GM21367 (cell line): ENCODE data around the gene TIGD6.
A peak's percentile ranks its signal among the peaks of the same experiment; 100 is the strongest.

Source experiments
- ATAC-seq: cut with Tn5 transposase; IDR thresholded peaks from one replicate; pipeline ENCODE4 v1.9.1; 2021; ENCODE audit not compliant: unreplicated experiment

Gene TIGD6

DNA sequence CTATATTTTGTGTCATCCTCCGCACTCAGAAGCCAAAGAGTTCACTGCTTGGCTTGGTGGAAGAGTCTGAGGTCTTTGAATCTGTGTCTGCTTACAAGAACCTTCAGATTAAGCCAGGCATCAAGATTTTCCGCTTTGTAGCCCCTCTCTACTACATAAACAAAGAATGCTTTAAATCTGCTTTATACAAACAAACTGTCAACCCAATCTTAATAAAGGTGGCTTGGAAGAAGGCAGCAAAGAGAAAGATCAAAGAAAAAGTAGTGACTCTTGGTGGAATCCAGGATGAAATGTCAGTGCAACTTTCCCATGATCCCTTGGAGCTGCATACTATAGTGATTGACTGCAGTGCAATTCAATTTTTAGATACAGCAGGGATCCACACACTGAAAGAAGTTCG is 19.2 kb downstream of the TIGD6 start:
- no peak for ATAC-seq

DNA sequence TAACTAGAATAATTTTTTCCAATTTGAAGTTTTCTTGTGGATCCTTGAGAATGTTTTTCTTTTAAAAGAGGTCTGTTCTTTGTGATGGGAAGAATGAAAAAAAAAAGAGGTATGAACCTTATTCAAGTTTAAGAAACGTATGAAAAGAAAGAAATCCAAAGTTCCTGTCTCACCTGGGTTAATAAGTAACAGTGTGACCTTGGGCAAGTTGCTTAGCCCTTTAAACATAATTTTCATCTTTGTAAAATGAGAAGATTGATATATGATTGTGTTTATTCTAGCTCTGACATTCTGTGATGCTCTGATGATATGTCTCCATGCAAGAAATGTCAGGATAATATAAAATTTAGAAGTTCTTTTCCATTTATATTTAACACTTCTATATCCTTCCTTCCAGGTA is 20.6 kb downstream of the TIGD6 start:
- ATAC-seq, result no peak

DNA sequence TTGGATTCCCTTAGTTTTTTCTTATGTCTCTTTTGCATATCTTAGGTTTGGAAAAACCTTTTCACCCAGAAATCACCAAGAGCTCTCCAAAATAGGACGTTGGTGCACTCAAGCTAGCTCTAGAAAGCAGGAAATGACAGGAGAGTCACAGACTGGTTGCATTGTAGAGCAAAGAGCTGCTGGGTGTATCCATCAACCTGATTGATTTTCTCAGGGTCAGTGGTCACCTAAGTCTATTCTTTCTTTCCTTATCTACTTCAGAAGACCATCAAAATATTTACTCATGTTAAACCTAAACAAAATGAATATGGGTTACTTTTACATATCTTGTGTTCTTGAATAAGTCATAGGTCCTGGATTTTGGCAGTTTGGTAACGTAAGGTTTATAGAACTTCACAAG is 25.0 kb downstream of the TIGD6 start:
- no peak for ATAC-seq

DNA sequence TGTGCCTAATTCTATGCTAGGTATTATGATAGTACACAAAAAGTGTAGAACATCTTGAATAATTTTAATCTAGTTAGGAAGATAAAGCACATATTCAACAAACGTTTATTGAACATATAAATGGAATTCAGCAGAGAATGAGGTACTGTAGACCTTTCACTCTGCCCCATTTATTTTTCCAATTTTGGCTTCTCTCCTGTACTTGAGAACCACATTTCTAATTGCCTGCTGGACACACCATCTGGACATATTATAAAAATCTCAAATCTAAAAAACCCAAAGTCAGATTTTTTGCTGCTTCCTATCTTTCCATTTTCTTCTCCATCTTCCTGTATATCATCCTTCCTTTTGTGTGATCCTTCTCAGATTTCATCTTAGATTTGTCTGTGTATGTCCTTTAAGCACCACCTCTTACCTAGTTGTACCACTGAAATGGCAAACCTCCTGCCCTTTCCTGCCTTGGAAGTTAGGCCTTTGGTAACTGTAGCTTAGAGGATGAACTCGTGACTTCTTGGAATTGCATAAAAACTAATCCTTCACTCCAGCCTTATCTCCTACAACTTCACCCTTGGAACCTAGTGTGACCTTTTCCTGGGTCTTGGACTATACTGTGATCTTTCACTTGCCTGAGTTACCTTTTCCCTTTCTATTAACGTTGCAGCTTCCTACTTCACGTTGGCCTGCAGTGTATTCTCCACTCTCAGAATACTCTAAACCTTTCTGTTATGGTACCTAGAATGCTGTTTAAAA is 31.1 kb downstream of the TIGD6 start:
- ATAC-seq, result no peak

DNA sequence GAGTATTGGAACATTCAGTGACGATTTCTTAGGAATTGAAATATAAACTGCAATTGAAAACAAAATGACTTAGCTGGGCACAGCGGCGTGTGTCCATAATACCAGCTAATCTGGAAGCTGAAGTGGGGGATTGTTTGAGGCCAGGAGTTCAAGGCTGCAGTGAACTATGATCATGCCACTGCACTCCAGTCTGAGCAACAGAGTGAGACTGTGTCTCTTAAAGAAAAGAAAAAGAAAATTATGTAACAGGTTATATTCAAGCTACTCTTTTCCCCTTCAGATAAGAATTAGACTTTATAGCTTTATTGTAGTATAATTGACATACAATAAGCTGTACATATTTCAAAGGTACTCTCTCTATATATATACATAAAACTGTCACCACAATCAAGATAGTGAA is 33.5 kb downstream of the TIGD6 start:
- ATAC-seq, result no peak

DNA sequence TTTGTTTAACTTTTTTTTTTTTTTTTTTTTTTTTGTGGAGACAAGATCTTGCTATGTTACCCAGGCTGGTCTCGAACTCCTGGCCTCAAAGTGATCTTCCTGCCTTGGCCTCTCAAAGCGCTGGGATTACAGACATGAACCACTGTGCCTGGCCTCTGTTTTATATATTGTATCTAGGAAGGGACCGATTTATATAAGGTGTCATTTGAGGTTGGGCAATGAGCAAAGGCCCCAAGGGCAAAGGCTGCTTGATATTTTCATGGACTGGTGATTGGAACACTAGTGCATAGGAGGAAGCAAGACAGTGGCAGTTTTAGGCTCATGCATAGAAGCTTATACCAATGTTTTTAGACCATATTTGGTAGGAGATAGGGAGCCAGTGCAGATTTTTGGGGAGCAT is 36.7 kb downstream of the TIGD6 start:
- no peak for ATAC-seq

DNA sequence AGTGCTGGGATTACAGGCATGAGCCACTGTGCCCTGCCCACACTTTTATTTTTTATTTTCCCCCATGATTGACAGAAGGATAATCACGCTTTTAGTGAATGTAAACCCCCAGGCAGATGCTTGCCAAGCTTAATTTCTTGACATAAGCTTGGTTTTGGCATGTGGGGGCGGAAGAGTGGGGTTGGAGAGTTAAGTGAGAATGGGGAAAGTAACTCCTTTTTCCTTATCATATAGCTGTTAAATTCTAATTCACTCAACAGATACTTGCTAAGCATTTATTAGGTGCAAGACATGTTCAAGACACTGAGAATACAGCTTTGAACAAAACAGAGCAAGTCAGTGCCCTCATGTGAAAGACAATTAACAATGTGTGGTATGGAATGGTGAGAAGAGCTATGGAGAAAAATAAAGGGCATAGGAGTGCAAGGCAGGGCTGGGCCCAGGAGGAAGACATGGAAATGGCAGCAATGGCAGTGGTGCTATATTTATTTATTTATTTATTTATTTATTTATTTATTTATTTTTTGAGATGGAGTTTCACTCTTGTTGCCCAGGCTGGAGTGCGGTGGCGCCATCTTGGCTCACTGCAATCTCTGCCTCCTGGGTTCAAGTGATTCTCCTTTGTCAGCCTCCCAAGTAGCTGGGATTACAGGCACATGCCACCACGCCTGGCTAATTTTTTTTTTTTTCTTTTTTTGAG is 37.7 kb downstream of the TIGD6 start:
- no peak for ATAC-seq

DNA sequence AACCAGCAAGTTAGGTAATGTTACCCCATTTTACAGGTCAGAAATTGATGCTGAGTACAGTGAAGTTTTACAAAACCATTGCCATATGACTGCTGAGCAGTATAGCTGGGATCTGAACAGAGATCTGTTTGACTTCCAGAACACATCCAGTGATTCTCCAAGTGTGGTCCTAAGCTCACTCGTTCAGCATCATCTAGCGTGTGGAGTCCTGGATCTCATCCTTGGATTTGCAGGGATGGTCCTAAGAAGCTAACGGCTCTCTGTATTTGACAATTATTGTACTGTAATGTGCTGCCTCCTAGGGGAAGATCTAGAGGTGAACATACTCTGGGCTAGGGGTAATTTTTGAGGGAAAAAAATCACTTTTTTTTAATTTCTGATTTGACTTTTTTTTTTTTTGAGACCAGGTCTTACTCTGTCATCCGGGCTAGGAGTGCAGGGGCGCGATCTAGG is 38.5 kb downstream of the TIGD6 start:
- ATAC-seq, result no peak

DNA sequence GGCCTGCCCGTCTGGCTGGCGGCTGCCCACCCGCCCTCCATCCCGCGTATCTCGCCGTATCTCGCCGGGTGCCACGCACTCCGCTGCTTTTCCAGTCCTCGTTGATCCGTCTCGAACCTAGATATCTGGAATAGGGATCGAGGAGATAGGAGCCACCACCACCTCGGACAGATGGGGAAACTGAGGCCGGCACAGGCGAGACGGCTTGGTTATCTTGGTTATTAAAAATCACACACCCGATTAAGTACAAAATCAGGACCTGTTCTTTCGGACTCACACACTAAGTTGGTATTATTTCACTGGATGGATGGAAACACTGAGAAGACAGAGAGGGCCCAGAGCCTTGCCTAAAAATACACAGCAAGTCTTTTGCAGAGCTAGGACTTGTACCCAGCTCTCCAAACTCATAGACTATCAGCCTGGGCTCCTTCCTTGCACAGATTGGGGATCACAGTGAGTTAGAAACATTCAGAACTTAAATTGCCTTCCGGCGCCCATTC is 39.2 kb downstream of the TIGD6 start:
- no peak for ATAC-seq

DNA sequence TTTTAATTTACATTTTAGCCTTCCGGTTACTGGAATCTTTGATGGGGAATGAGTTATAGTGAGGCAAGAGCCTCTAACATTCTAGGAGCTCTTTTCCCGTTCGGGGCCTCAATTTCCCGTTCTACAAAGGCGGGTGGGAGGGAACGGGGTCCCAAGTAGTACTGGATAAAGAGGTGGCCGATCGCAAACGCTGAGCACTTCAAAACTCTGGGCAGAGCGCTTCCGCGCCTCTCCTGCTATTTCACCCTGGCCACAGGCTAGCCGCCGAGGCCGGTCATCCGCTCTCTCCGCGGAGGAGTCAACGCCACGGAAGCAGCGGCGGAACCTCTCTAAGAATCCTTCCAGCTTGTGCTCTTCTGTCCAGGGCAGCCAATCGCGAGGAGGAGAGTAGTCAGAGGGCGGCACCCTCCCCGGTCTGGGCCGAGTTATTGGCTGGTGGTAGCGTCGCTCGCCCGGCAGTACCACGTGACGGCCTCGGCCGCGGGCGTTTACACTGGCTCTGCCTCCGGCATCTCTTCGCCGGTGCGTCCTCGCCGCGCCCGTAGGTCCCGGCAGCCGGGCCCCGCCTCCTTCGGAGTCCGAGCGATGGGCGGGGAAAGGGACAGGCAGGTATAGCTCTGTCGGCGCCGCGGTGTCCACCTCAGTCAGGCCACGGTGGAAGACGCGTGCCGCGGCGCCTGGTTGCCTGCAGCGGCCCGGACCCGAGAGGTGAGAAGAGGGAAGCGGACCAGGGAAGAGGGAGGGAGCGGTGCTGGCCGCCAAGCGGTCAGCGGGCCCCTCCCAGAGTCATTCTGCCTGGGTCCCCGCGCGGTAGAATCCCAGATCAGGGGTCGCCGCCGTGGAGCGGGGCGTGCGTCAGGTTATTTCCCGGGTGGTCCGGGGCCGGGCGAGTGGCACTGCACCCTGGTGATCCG is 39.9 kb downstream of the TIGD6 start, which contains the start of gene SLC26A2:
Gene SLC26A2 (plus strand): TSS at position 487 of the 914 bp plus-strand sequence. CDS start 16,895 bp downstream, outside the sequence.
- ATAC-seq, result peak; percentile 98

DNA sequence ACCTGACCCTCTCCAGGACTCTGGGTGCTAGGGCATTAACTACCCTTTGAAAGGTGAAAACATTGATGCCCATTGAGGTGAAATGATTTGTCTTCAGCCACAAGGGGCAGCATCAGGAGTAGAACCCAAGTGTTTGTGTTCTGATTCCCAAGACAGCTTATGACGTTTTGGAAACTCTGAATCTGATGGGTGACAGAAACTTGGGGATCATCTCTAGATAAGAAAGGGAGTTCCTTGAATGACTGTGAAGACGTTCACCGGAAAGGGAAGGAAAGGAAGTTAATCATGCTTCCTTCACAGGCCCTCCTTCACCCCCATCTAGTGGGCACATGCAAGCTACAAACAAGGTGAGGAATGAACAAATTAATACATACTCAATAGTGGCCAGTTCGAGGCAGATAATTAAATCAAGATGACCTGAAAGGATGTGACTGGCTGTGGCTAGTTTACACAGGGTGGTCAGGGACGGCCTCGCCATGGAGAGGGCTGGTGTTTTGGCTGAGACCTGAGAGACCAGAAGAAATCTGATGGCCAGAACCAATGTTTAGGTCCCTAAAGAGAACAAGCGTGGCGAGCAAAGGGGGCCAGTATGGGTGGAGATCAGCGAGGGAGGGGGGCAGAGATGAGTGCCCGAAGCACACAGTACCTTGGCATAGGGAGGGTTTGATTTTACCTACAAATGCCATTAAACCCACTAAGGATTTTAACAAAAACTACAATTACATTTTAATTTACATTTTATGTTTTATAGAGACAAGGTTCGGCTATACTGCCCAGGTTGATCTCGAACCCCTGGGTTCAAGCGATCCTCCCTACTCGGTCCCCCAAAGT is 40.8 kb downstream of the TIGD6 start:
- ATAC-seq, result no peak

DNA sequence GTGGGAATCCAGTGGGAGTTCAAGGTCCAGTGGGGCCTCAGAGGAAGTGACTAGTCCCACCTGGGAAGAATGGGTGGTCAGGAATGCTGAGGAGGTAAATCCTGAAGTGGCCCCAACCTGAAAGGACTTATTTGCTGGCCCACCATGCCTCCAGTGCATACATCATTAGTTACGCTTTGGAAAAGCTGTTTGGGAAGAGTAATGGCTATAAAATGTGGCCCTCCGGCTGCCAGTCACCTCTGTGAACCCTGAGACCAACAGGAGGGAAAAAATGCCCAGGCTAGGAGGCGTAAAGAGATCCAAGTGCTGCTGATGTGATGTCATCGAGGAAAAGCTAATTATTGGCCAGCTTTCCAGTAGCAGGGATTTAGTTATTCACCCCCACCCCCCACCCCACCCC is 42.6 kb downstream of the TIGD6 start:
- ATAC-seq, result no peak

DNA sequence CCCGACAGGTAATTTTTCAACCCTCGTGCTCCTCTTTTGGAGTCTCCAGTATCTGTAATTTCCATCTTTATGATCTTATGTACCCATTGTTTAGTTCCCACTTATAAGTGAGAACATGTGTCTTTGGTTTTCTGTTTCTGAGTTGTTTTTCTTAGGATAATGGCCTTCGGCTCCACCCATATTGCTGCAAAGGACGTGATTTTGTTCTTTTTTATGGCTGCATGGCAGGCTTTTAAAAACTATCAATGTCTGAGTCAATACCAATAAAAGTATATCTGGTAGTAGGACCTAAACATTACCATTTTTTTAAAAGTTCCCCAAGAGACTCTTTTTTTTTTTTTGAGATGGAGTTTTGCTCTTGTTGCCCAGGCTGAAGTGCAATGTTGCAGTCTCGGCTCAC is 43.8 kb downstream of the TIGD6 start:
- ATAC-seq, result no peak

DNA sequence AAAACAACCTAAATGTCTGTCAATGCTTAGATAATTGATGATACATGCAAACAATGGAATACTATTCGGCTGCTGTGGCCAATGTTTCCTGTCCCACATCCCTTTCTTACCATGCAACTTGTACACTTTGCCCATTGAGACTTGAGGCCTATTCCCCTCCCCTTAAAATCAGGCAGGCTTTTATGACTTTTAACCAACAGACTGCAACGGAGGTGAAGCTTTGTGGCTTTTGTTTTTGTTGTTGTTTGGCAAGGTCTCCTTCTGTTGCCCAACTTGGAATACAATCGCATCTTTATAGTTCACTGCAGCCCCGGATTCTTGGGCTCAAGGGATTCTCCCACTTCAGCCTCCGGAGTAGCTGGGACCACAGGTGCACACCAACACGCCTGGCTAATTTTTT is 45.7 kb downstream of the TIGD6 start:
- ATAC-seq, result no peak

DNA sequence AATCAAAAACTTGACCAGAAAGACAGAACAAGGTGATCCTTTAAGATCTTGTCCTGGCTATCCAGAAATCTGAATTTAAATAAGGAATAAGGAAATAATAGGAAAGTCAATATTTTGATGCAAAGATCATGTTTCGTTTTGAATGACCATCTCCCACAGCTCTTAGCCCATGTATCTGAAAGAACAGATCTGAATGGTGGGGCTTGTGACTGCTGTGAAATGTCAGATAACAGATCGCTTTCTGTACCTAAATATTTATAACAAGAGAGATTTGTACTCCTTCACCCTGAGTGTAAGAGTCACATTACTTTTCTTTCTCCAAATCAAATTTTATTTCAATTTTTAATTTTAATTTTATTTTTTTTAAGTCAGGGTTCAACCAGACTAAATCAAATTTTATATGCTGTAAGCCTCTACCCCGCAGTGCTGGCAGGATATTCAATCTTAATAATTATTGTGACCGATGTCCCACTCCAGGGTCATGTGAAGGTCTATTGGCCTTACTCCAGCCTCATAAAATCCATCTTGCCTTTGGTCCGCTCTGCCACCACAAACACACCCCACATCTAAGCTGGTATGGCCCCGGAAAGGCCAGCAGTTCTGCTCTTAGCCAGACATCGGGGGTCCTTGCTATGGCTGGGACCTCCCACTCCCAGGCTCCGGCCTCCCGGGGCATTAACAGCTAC is 46.9 kb downstream of the TIGD6 start:
- no peak for ATAC-seq

DNA sequence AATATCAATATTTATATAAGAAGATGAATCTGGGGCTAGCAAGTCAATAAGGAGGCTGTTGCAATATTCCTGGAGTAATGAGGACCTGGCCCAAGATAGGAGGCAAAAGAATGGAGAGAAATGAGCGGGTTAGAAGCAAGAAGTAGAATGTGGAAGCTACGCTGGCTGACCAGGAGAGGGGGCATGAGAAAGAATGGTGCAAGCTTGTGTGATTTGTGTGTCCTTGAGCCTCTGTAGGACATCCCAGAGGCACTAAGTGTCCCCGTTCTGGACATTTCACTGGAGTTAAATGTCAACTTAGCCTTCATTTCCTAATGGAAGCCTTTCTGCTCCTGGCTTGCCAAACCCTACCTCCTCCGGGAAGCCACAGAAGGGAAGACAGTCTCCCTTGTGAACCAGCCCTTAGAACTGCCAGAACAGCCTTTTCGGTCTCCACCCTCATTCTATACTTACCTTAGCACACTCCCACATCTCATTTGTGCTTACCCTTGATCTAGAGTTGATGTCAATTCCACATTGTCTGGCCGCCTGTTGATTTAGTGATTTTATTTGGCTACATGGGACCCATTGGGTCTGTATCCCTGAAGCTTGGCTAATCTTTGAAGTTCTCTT is 49.2 kb downstream of the TIGD6 start:
- no peak for ATAC-seq

DNA sequence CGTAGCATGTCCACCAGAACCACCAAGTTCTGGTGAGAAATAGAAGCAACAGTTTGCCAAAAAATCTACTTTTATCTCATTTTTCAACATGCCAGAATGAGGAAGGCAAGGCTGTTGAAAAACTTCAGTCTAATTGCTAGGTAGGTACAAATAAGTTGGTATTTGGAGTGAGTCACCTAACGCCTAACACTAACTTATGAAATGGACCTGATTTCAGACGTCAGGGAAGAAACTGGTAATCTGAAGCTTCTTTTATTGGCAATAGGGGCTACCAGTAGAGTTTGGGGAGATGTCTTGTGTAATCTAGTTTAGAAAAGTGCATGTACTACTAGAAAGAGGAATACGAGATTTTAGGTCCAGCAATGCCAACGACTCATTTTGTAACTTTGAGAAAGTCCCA is 51.5 kb downstream of the TIGD6 start:
- no peak for ATAC-seq

DNA sequence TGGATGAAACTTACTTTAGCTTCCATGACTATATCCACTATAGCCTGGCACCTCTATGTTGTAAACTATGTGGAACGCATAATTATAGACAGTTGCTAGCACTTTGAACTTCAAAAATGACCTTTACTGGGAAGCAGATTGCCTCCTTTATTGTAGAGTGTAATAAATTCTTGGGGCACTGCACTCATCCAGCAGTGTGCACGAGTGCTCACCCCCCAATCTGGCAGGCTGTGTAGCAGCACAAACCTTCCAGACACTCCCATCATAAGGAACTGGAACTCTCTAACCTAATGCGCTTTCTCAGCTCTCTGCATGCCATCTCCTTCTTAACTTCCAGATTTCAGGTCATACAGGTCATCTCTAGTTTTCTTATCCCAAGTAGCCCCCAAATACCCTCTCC is 54.3 kb downstream of the TIGD6 start:
- ATAC-seq, result no peak

DNA sequence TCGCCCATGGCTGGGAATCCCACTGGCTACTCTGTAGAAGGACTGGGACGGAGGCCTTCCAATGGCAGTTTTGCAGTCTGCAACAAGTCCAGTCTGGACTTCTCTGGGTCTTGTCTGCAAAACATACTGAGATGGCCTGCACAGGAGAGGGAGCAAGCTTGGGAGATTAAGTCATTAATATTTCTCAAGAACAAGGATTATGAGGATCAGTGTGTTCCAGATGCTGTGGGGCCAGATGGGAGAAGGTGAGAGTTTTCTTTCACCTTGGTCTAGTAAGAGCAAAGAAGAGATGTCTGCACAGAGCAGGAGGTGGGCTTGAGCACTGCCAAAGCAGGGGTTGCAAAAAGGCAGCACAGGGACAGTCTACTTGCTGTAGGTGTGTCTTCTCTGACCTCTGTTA is 55.8 kb downstream of the TIGD6 start, which contains the start of gene PDE6A:
Gene PDE6A (minus strand): TSS at position 128 of the 400 bp plus-strand sequence. CDS start 120 bp downstream, at position 8.
- no peak for ATAC-seq
